GM23338 (cell line): ENCODE data around the gene DDX49.

Source experiments
- CREB1 ChIP-seq: fragments of 250-450 bp; sonication (Bioruptor Pico); IDR thresholded peaks from 2 replicates; pipeline ENCODE4 v1.5.0; 2020; ENCODE audit warnings: low read depth, mild to moderate bottlenecking, moderate library complexity
- EZH2 ChIP-seq: fragments of 200-600 bp; sonication (generic); IDR thresholded peaks from one replicate; pipeline ENCODE4 v1.8.0; 2017; ENCODE audit warnings: antibody characterized with exemption, mild to moderate bottlenecking, low read depth; ENCODE audit not compliant: unreplicated experiment
- EZH2phosphoT487 ChIP-seq: fragments of 200-600 bp; sonication (generic); IDR thresholded peaks from one replicate; pipeline ENCODE4 v1.8.1; 2018; ENCODE audit warnings: antibody characterized with exemption; ENCODE audit not compliant: unreplicated experiment
- JUNB ChIP-seq: IDR thresholded peaks from one replicate; pipeline ENCODE4 v1.6.1; 2016; ENCODE audit warnings: antibody characterized with exemption; ENCODE audit not compliant: unreplicated experiment
- NANOG ChIP-seq: IDR thresholded peaks from 2 replicates; pipeline ENCODE4 v1.6.1; 2016; ENCODE audit warnings: antibody characterized with exemption, borderline replicate concordance
- POLR2AphosphoS5 ChIP-seq: IDR thresholded peaks from 2 replicates; pipeline ENCODE4 v1.6.1; 2016; ENCODE audit warnings: antibody characterized with exemption, low read depth
- STAT1 ChIP-seq: IDR thresholded peaks from one replicate; pipeline ENCODE4 v1.6.1; 2016; ENCODE audit warnings: antibody characterized with exemption; ENCODE audit not compliant: unreplicated experiment
- ZNF114 ChIP-seq: fragments of 250-450 bp; sonication (Bioruptor Pico); IDR thresholded peaks from 2 replicates; pipeline ENCODE4 v1.5.0; 2020; ENCODE audit warnings: mild to moderate bottlenecking, moderate library complexity
- TF ChIP-seq, protein P1 (sequence below), 2 experiments: fragments of 200-600 bp in 1 of 2; sonication (generic) in 1 of 2; conservative IDR thresholded peaks; 2 replicates each; pipeline versions ENCODE4 v1.5.1 to v1.6.1; 2016 to 2017; ENCODE audit warnings: antibody characterized with exemption in 2 of 2, low read depth in 2 of 2, mild to moderate bottlenecking in 2 of 2, moderate library complexity in 1 of 2
- TF ChIP-seq, protein P2 (sequence below): IDR thresholded peaks from one replicate; pipeline ENCODE4 v1.6.1; 2018; ENCODE audit warnings: antibody characterized with exemption; ENCODE audit not compliant: unreplicated experiment

DNA sequence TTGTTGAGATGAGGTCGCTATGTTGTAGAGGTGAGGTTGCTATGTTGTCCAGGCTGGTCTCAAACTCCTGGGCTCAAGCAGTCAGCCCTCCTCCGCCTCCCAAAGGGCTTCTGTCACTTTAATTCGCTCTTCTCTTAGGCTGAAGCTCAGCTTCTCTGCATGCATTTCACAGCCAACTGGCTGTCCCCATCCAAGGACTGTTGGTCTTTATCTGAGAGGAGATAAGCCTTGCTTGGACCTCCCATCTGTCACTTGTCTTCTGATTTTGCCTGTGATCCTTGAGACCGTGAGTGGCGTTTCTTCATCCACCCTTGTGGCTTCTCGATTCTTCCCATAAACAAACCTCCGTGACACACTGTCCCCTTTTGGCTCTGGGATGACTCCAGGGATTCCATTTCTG, 48.0 kb upstream of the DDX49 start:
- TF ChIP-seq, protein P1, sequence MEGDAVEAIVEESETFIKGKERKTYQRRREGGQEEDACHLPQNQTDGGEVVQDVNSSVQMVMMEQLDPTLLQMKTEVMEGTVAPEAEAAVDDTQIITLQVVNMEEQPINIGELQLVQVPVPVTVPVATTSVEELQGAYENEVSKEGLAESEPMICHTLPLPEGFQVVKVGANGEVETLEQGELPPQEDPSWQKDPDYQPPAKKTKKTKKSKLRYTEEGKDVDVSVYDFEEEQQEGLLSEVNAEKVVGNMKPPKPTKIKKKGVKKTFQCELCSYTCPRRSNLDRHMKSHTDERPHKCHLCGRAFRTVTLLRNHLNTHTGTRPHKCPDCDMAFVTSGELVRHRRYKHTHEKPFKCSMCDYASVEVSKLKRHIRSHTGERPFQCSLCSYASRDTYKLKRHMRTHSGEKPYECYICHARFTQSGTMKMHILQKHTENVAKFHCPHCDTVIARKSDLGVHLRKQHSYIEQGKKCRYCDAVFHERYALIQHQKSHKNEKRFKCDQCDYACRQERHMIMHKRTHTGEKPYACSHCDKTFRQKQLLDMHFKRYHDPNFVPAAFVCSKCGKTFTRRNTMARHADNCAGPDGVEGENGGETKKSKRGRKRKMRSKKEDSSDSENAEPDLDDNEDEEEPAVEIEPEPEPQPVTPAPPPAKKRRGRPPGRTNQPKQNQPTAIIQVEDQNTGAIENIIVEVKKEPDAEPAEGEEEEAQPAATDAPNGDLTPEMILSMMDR (conservative IDR thresholded peaks at IDR 0.05; ENCODE audit: low read depth in 2 of 2): no peak
- no peak for TF ChIP-seq EZH2
- no peak for TF ChIP-seq EZH2phosphoT487
- no peak for TF ChIP-seq CREB1 (CRISPR knock-in tag)
- TF ChIP-seq, protein P2, sequence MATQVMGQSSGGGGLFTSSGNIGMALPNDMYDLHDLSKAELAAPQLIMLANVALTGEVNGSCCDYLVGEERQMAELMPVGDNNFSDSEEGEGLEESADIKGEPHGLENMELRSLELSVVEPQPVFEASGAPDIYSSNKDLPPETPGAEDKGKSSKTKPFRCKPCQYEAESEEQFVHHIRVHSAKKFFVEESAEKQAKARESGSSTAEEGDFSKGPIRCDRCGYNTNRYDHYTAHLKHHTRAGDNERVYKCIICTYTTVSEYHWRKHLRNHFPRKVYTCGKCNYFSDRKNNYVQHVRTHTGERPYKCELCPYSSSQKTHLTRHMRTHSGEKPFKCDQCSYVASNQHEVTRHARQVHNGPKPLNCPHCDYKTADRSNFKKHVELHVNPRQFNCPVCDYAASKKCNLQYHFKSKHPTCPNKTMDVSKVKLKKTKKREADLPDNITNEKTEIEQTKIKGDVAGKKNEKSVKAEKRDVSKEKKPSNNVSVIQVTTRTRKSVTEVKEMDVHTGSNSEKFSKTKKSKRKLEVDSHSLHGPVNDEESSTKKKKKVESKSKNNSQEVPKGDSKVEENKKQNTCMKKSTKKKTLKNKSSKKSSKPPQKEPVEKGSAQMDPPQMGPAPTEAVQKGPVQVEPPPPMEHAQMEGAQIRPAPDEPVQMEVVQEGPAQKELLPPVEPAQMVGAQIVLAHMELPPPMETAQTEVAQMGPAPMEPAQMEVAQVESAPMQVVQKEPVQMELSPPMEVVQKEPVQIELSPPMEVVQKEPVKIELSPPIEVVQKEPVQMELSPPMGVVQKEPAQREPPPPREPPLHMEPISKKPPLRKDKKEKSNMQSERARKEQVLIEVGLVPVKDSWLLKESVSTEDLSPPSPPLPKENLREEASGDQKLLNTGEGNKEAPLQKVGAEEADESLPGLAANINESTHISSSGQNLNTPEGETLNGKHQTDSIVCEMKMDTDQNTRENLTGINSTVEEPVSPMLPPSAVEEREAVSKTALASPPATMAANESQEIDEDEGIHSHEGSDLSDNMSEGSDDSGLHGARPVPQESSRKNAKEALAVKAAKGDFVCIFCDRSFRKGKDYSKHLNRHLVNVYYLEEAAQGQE: no peak
- no peak for TF ChIP-seq POLR2AphosphoS5
- TF ChIP-seq JUNB: no peak
- TF ChIP-seq ZNF114 (CRISPR knock-in tag): no peak
- no peak for TF ChIP-seq NANOG
- TF ChIP-seq STAT1: no peak
